ENCODE measurements around the gene PABPC1L. TPM values are rescaled to one million over a fixed set of nuclear protein-coding genes. Genes with fewer than 3 reads are reported as not detected.

The PABPC1L gene
- total RNA-seq, 1 experiment from 2014 or later, result 102 TPM

DNA sequence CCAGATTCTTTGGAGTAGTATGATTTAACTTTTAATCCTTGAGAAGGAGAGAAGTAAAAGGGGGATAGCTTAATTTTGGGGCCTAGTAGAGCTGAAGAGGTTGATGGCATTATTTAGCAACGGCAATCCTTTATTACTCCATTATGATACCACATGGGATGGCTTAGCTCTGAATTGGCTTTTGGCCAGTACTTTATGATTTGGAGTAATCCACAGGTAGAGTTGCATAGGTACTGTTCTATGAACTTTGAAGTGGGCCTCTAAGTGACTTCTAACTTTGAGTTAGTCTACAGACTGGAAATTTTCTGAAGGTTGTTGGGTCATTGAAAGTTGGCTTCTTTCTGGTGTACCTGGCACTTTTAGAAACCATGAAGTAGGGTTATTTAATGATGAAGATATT, 12.7 kb upstream of the PABPC1L start:
- no peaks in the 10 kb centered on the region for H3K27me3 ChIP-seq (ENCODE audit: control insufficient read depth, insufficient read depth, low read length)
- no peaks in the 10 kb centered on the region for H3K9me3 ChIP-seq (ENCODE audit: control insufficient read depth, insufficient read depth, low read depth, low read length)
- intact Hi-C loops (cut with micrococcal nuclease; ENCODE audit: unreplicated experiment) (no loop called here), in situ Hi-C loops (cut with HindIII; ENCODE audit: low pct_unique_long_range_greater_than_20kb, low sequenced_read_pairs) (no loop called here)
- DNase-seq (ENCODE audit: low read depth, low spot score) (no peak), ATAC-seq (no peak)
- ChIA-PET POLR2A (no interaction called here), CTCF (no interaction called here)
- no TSS peak for BruUV-seq (replicated peaks)
- H3K36me3 ChIP-seq (ENCODE audit: control insufficient read depth, insufficient read depth, low read length), result no peaks in the 10 kb centered on the region; the same call in 1 of the 2 replicates
- 0 out of 2 replicates have a peak, but pooled peaks cover under 1% of the 10 kb centered on the region for H3K4me1 ChIP-seq (ENCODE audit: control insufficient read depth, insufficient read depth, low read length)
- no peak overlapping the region for H3K4me3 ChIP-seq (ENCODE audit: low read depth in 2 of 2, low read length in 2 of 2)
- no peak overlapping the region for H3K27ac ChIP-seq (ENCODE audit: low read length)
- TF ChIP-seq, protein P1, sequence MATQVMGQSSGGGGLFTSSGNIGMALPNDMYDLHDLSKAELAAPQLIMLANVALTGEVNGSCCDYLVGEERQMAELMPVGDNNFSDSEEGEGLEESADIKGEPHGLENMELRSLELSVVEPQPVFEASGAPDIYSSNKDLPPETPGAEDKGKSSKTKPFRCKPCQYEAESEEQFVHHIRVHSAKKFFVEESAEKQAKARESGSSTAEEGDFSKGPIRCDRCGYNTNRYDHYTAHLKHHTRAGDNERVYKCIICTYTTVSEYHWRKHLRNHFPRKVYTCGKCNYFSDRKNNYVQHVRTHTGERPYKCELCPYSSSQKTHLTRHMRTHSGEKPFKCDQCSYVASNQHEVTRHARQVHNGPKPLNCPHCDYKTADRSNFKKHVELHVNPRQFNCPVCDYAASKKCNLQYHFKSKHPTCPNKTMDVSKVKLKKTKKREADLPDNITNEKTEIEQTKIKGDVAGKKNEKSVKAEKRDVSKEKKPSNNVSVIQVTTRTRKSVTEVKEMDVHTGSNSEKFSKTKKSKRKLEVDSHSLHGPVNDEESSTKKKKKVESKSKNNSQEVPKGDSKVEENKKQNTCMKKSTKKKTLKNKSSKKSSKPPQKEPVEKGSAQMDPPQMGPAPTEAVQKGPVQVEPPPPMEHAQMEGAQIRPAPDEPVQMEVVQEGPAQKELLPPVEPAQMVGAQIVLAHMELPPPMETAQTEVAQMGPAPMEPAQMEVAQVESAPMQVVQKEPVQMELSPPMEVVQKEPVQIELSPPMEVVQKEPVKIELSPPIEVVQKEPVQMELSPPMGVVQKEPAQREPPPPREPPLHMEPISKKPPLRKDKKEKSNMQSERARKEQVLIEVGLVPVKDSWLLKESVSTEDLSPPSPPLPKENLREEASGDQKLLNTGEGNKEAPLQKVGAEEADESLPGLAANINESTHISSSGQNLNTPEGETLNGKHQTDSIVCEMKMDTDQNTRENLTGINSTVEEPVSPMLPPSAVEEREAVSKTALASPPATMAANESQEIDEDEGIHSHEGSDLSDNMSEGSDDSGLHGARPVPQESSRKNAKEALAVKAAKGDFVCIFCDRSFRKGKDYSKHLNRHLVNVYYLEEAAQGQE (IDR thresholded peaks at IDR 0.05; ENCODE audit: insufficient read depth in 1 of 2, low read depth in 2 of 2, low read length in 1 of 2), result no peak
- no peak for TF ChIP-seq TCF7L2 (IDR thresholded peaks at IDR 0.05; ENCODE audit: low read depth, low read length)
- TF ChIP-seq SIN3A (IDR thresholded peaks at IDR 0.05; ENCODE audit: borderline replicate concordance, insufficient read depth, low read depth, low read length), result no peak
- TF ChIP-seq POLR2AphosphoS5 (IDR thresholded peaks at IDR 0.05; ENCODE audit: low read depth, low read length), result no peak
- TF ChIP-seq, protein P2, sequence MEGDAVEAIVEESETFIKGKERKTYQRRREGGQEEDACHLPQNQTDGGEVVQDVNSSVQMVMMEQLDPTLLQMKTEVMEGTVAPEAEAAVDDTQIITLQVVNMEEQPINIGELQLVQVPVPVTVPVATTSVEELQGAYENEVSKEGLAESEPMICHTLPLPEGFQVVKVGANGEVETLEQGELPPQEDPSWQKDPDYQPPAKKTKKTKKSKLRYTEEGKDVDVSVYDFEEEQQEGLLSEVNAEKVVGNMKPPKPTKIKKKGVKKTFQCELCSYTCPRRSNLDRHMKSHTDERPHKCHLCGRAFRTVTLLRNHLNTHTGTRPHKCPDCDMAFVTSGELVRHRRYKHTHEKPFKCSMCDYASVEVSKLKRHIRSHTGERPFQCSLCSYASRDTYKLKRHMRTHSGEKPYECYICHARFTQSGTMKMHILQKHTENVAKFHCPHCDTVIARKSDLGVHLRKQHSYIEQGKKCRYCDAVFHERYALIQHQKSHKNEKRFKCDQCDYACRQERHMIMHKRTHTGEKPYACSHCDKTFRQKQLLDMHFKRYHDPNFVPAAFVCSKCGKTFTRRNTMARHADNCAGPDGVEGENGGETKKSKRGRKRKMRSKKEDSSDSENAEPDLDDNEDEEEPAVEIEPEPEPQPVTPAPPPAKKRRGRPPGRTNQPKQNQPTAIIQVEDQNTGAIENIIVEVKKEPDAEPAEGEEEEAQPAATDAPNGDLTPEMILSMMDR (IDR thresholded peaks at IDR 0.05), result no peak

DNA sequence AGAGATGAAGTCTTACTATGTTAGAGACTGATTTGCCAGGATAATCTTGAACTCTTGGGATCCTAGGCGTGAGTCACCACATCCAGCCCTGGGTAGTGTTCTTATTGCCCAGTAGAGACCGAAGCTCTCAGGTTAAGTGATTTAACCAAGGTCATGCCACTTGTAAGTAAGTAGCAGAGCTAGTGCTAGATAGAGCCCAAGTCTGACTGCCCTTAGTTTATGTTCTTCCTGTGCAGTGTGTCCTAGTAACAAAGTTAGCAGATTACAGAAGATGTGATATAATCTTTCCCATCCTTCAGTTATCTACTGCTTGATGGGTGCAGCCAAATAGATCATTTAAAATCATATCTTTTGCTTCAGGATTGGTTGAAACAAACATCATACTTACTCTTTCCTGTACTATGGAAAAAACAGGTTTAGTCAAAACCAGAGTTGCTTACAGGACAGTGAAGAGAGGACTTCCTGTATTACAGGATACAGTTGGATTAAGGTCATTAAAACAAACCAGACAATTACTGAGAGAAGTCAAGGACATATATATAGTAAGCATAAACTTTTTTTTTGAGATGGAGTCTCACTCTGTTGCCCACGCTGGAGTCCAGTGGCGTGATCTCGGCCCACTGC, 9.5 kb upstream of the PABPC1L start:
- no TSS peak for BruUV-seq (replicated peaks)
- no peaks in the 10 kb centered on the region for H3K27me3 ChIP-seq (ENCODE audit: control insufficient read depth, insufficient read depth, low read length)
- H3K36me3 ChIP-seq (ENCODE audit: control insufficient read depth, insufficient read depth, low read length), result peaks cover 24% of the 10 kb centered on the region
- H3K4me3 ChIP-seq (ENCODE audit: low read depth in 2 of 2, low read length in 2 of 2), result no peak overlapping the region
- H3K9me3 ChIP-seq (ENCODE audit: control insufficient read depth, insufficient read depth, low read depth, low read length), result no peaks in the 10 kb centered on the region
- no peak overlapping the region for H3K27ac ChIP-seq (ENCODE audit: low read length)
- in situ Hi-C loops (cut with HindIII; ENCODE audit: low pct_unique_long_range_greater_than_20kb, low sequenced_read_pairs), result no loop called here
- no peak for DNase-seq (ENCODE audit: low read depth, low spot score)
- no peak for TF ChIP-seq TCF7L2 (IDR thresholded peaks at IDR 0.05; ENCODE audit: low read depth, low read length)
- TF ChIP-seq SIN3A (IDR thresholded peaks at IDR 0.05; ENCODE audit: borderline replicate concordance, insufficient read depth, low read depth, low read length), result no peak
- TF ChIP-seq POLR2AphosphoS5 (IDR thresholded peaks at IDR 0.05; ENCODE audit: low read depth, low read length), result no peak
- TF ChIP-seq, protein P1 (IDR thresholded peaks at IDR 0.05; ENCODE audit: insufficient read depth in 1 of 2, low read depth in 2 of 2, low read length in 1 of 2), result no peak
- TF ChIP-seq, protein P2 (IDR thresholded peaks at IDR 0.05), result no peak
- H3K4me1 ChIP-seq (ENCODE audit: control insufficient read depth, insufficient read depth, low read length), result no peaks in the 10 kb centered on the region; the same call in 1 of the 2 replicates
- ATAC-seq, result no peak
- POLR2A ChIA-PET, result no interaction called here
- intact Hi-C loops (cut with micrococcal nuclease; ENCODE audit: unreplicated experiment), result no loop called here
- CTCF ChIA-PET, result no interaction called here

Measured in Panc1 (cell line).